ENCODE data around the gene LRRC8A.

LRRC8A gene

GRCh38 chr9:128902351-128903078, 20.6 kb downstream of the LRRC8A start:
- peak; percentile 82 for DNase-seq

- no peak for DNase-seq
These were observed 21.1 kb downstream of the LRRC8A start for GRCh38 chr9:128903079-128903461.

- DNase-seq = peak; percentile 25
These were observed 22.1 kb downstream of the LRRC8A start for GRCh38 chr9:128903871-128904620.

GRCh38 chr9:128905964-128906363, 24.0 kb downstream of the LRRC8A start:
- DNase-seq = no peak

GRCh38 chr9:128906741-128907140, 24.8 kb downstream of the LRRC8A start:
- no peak for DNase-seq

- no peak for DNase-seq
These were observed 26.4 kb downstream of the LRRC8A start for GRCh38 chr9:128908372-128908771.

GRCh38 chr9:128909859-128910258, 27.9 kb downstream of the LRRC8A start:
- no peak for DNase-seq

- no peak for DNase-seq
These were observed 29.0 kb downstream of the LRRC8A start for GRCh38 chr9:128910906-128911305.

- no peak for DNase-seq
These were observed 29.6 kb downstream of the LRRC8A start for GRCh38 chr9:128911529-128912035.

GRCh38 chr9:128912270-128912853, 30.4 kb downstream of the LRRC8A start:
- peak; percentile 24 for DNase-seq

- DNase-seq = no peak
These were observed 31.3 kb downstream of the LRRC8A start for GRCh38 chr9:128913048-128913900.

- DNase-seq = no peak
These were observed 32.3 kb downstream of the LRRC8A start for GRCh38 chr9:128913995-128914772.

- no peak for DNase-seq
These were observed 34.3 kb downstream of the LRRC8A start for GRCh38 chr9:128916204-128916603.

GRCh38 chr9:128916745-128917144, 34.8 kb downstream of the LRRC8A start:
- no peak for DNase-seq

- DNase-seq = no peak
These were observed 35.4 kb downstream of the LRRC8A start for GRCh38 chr9:128917151-128917849.

GRCh38 chr9:128918921-128919320, 37.0 kb downstream of the LRRC8A start:
- no peak for DNase-seq

GRCh38 chr9:128919402-128920089, 37.6 kb downstream of the LRRC8A start:
- no peak for DNase-seq

GRCh38 chr9:128920381-128921058, 38.6 kb downstream of the LRRC8A start, which contains the start of gene PHYHD1:
Gene PHYHD1 (plus strand): TSS chr9:128920982. CDS start chr9:128922324, 1,342 bp downstream.
- no peak for DNase-seq

- DNase-seq = no peak
These were observed 40.2 kb downstream of the LRRC8A start for GRCh38 chr9:128921881-128922763.
